Natural killer cell (primary cell): Measurements from ENCODE around the gene NAA25. TPM values are rescaled to one million over a fixed set of nuclear protein-coding genes. Genes with fewer than 3 reads are reported as not detected.

Source experiments
- ATAC-seq, 3 donors: fragments of 150-1000 bp in 2 of 3; fragments of 200-7000 bp in 1 of 3; cut with Tn5 transposase; 1 replicate in 1 of 3; 2 replicates in 2 of 3; pipeline ENCODE4 v1.10.0; 2021; ENCODE audit warnings: mild to moderate bottlenecking in 2 of 3, moderate library complexity in 2 of 3
- DNase-seq, 2 donors: peaks; one replicate each; pipeline versions ENCODE4 v3.0.0 to v3.0.0-alpha.2; 2013 to 2021; ENCODE audit warnings: mixed read lengths in 1 of 2
- H3K27ac ChIP-seq: one replicate; pipeline ENCODE4 v1.5.1; 2013; ENCODE audit warnings: mild to moderate bottlenecking, low read length
- H3K27me3 ChIP-seq: one replicate; pipeline ENCODE4 v1.6.1; 2013; ENCODE audit warnings: low read length; ENCODE audit not compliant: control insufficient read depth, insufficient read depth
- H3K36me3 ChIP-seq: one replicate; pipeline ENCODE4 v1.6.1; 2013; ENCODE audit warnings: low read length; ENCODE audit not compliant: control insufficient read depth, insufficient read depth
- H3K4me1 ChIP-seq: one replicate; pipeline ENCODE4 v1.6.1; 2013; ENCODE audit warnings: low read length; ENCODE audit not compliant: control insufficient read depth, insufficient read depth
- H3K4me3 ChIP-seq: one replicate; pipeline ENCODE4 v1.5.1; 2013; ENCODE audit warnings: low read length
- H3K9me3 ChIP-seq: one replicate; pipeline ENCODE4 v1.6.1; 2013; ENCODE audit warnings: low read length; ENCODE audit not compliant: control insufficient read depth, insufficient read depth
- H3K27ac Mint-ChIP-seq, 2 donors: one replicate each; pipeline ENCODE4 v1.8.0; 2022; ENCODE audit warnings: mild to moderate bottlenecking in 2 of 2, mixed read lengths in 2 of 2, moderate library complexity in 1 of 2
- H3K27me3 Mint-ChIP-seq, 2 donors: one replicate each; pipeline ENCODE4 v1.8.0; 2022; ENCODE audit warnings: low read depth in 2 of 2, mixed read lengths in 2 of 2
- H3K36me3 Mint-ChIP-seq: one replicate; pipeline ENCODE4 v1.8.0; 2022; ENCODE audit warnings: mixed read lengths
- H3K4me1 Mint-ChIP-seq, 2 donors: one replicate each; pipeline ENCODE4 v1.8.0; 2022; ENCODE audit warnings: mixed read lengths in 2 of 2
- H3K4me3 Mint-ChIP-seq: one replicate; pipeline ENCODE4 v1.8.0; 2022; ENCODE audit warnings: mild to moderate bottlenecking, moderate library complexity, mixed read lengths
- H3K9me3 Mint-ChIP-seq, 2 donors: one replicate each; pipeline ENCODE4 v1.8.0; 2022; ENCODE audit warnings: mixed read lengths in 2 of 2
- WGBS: methylation state at CpG from one replicate; pipeline ENCODE4 v1.1.7; 2013; ENCODE audit warnings: missing lambda C conversion rate; ENCODE audit not compliant: insufficient coverage; 5-methylcytosine and 5-hydroxymethylcytosine counted together
- intact Hi-C: fragments of 100-400 bp; cut with micrococcal nuclease; formaldehyde crosslinking; loops from one replicate; pipeline ENCODE4 v1.14.2; 2022
- total RNA-seq, 4 donors: library from RNA; stranded (reverse); fragments of 120-200 nt in 1 of 4; gene quantifications; one replicate each; pipeline versions ENCODE4 v1.2.3 to v1.2.4, GENCODE V29; 2013 to 2022
- TF ChIP-seq, protein P1 (sequence below): fragments of 200-600 bp; IDR thresholded peaks from one replicate; pipeline ENCODE4 v1.8.0; 2022; ENCODE audit warnings: antibody characterized with exemption

The NAA25 gene
- total RNA-seq = 10 to 100 TPM; 25.8 to 34.4 (median 30.7) TPM
- total RNA-seq (2013) = 30.3 TPM

DNA sequence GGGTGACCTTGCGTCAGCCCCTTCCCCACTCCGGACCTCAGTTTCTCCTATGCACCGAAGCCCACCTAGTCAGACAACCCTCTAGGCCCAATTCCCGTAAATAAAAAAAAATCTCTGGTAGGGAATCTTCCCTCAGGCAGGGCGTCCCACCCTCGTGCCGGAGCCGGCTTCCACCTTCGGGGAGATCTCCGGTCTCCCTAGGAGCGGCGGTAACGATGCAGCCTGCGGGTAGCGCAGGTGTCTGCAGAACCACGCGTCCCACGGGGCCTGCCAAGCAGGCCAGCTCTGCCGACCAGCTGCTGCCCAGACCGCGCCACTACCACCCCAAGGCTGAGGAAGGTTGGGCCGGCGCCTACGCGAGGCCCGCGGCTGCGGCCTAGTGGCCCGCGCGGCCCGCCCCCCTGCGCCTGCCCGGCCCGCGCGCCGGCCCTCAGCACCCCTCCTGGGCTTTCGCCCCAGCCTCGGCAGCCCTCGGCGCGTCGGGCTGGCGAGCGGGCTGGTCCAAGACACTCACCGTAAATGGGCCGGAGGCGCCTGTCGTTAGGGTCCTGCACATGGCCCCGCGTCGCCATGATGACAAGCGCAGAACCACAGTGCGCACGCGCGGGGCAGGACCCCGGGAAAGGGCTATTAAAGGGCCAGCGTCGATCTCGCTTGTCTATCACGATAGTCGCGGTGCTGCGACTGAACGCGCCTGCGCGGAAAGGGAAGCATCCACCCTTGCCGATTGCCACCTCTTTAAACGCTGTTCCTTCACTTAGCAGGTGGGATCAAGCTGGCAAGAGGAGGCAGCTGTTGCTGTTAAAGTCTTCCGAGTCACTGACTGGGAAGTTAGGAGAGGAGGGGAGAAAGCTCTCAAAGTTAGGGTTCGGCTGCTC lies at the start of gene NAA25:
TSS of gene NAA25 (minus strand) at position 582 of the 878 bp plus-strand sequence. CDS start at position 572, 10 bp downstream.
- Histone ChIP-seq H3K4me3 (peak within 1 kb of the TSS; percentile 88), H3K4me1 (peaks cover 25% of the 10 kb centered on the region), H3K27me3 (no peaks in the 10 kb centered on the region), H3K27ac (peak within 1 kb of the TSS; percentile 80), H3K9me3 (no peaks in the 10 kb centered on the region), H3K36me3 (no peaks in the 10 kb centered on the region)
- Mint-ChIP-seq H3K36me3 (no peaks in the 10 kb centered on the region), H3K4me3 (peak within 1 kb of the TSS; percentile 95), H3K27me3 (no peaks in the 10 kb centered on the region), H3K4me1 (peaks cover 33 to 34% of the 10 kb centered on the region in 2 donors), H3K9me3 (no peaks in the 10 kb centered on the region), H3K27ac (peak within 1 kb of the TSS; percentile 91 to 93)
- under 1% methylated on average over 74 of the region's 74 CpGs for WGBS
- ATAC-seq (peak; percentile 82 to 91 (median 87)), DNase-seq (peak; percentile 84 to 94)
- intact Hi-C loops = loop anchor here (1.0 kb wide), 2 partner anchors 17 to 22 kb away; partner anchors contain the start of gene TRAFD1
- TF ChIP-seq, protein P1, sequence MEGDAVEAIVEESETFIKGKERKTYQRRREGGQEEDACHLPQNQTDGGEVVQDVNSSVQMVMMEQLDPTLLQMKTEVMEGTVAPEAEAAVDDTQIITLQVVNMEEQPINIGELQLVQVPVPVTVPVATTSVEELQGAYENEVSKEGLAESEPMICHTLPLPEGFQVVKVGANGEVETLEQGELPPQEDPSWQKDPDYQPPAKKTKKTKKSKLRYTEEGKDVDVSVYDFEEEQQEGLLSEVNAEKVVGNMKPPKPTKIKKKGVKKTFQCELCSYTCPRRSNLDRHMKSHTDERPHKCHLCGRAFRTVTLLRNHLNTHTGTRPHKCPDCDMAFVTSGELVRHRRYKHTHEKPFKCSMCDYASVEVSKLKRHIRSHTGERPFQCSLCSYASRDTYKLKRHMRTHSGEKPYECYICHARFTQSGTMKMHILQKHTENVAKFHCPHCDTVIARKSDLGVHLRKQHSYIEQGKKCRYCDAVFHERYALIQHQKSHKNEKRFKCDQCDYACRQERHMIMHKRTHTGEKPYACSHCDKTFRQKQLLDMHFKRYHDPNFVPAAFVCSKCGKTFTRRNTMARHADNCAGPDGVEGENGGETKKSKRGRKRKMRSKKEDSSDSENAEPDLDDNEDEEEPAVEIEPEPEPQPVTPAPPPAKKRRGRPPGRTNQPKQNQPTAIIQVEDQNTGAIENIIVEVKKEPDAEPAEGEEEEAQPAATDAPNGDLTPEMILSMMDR = no peak

DNA sequence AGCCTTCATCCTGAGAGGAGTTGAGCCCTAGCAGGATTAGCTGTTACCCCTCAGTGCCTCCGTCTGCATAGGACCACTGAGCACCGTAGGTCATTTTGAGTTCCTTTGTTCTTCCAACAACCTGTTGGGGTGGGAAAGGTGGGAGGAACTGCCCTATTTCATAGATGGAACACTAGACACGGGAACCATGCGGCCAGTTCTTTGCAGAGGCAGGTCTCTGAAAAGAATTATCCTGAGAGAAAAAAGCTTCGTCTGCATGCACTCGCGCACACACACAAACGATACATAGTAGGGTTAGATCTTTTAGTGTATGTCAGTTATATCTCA lies 45.3 kb upstream of the NAA25 start:
- Mint-ChIP-seq H3K27ac (peak overlapping the region in 1 of 2 donors; percentile 65), H3K9me3 (peaks cover 2 to 3% of the 10 kb centered on the region in 2 donors), H3K4me1 (peaks cover 13 to 21% of the 10 kb centered on the region in 2 donors), H3K4me3 (no peak overlapping the region), H3K27me3 (no peaks in the 10 kb centered on the region), H3K36me3 (peaks cover 26% of the 10 kb centered on the region)
- intact Hi-C loops = no loop called here
- DNase-seq (no peak), ATAC-seq (no peak)
- Histone ChIP-seq H3K4me1 (peaks cover 8% of the 10 kb centered on the region), H3K9me3 (peaks cover 9% of the 10 kb centered on the region), H3K27ac (no peak overlapping the region), H3K4me3 (no peak overlapping the region), H3K27me3 (no peaks in the 10 kb centered on the region), H3K36me3 (peaks cover 51% of the 10 kb centered on the region)
- TF ChIP-seq, protein P1 = no peak
- WGBS = 97% methylated on average over 8 of the region's 8 CpGs

- peak overlapping the region in 1 of 2 donors; percentile 65 for H3K27ac Mint-ChIP-seq
Observed at GRCh38 chr12:112153181-112153892, 44.8 kb upstream of the NAA25 start.

More at GRCh38 chr12:112153181-112153892, 44.8 kb upstream of the NAA25 start:
- TF ChIP-seq, protein P1 = no peak
- peaks cover 2% of the 10 kb centered on the region for H3K4me1 ChIP-seq
- H3K4me3 ChIP-seq = no peak overlapping the region
- H3K9me3 ChIP-seq = peaks cover 4% of the 10 kb centered on the region
- no peak for DNase-seq
- 95% methylated on average over 11 of the region's 11 CpGs for whole genome bisulfite sequencing
- no peak overlapping the region for H3K27ac ChIP-seq
- Mint-ChIP-seq H3K36me3 (peaks cover 24% of the 10 kb centered on the region), H3K4me1 (peaks cover 9 to 19% of the 10 kb centered on the region in 2 donors), H3K4me3 (no peak overlapping the region), H3K27me3 (no peaks in the 10 kb centered on the region), H3K9me3 (peaks cover 2 to 3% of the 10 kb centered on the region in 2 donors)
- no peak for ATAC-seq
- peaks cover 52% of the 10 kb centered on the region for H3K36me3 ChIP-seq
- H3K27me3 ChIP-seq = no peaks in the 10 kb centered on the region
- intact Hi-C loops = no loop called here
